ENCODE measurements around the gene CALML6.
"Not testable (repeated sequence)": the region's sequence is repeated elsewhere in the genome, so short reads cannot be mapped to it uniquely, and the experiment has no call there.

Gene CALML6

GRCh38 chr1:1926886-1927660 is 12.0 kb downstream of the CALML6 start:
- DNase-seq = no peak

DNA sequence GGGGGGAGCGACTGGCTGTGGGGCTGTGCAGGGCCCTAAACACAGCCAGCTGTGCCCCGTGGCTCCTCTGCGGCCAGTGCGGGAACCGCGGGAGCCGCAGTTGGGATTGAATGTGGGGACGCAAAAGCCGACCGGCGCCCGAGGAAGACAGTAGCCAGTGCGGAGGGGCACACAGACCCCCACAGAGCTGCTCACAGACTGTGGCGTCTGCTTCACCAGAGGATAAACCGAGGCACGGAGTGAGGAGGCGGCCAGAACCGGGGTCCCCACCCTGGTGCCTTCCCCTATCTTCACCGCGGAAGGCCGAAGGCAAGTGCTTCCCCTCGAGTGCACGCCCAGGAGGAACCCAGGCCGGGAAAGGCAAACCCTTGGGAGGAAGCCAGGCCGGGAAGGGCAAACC is 12.7 kb downstream of the CALML6 start:
- DNase-seq = no peak

DNA sequence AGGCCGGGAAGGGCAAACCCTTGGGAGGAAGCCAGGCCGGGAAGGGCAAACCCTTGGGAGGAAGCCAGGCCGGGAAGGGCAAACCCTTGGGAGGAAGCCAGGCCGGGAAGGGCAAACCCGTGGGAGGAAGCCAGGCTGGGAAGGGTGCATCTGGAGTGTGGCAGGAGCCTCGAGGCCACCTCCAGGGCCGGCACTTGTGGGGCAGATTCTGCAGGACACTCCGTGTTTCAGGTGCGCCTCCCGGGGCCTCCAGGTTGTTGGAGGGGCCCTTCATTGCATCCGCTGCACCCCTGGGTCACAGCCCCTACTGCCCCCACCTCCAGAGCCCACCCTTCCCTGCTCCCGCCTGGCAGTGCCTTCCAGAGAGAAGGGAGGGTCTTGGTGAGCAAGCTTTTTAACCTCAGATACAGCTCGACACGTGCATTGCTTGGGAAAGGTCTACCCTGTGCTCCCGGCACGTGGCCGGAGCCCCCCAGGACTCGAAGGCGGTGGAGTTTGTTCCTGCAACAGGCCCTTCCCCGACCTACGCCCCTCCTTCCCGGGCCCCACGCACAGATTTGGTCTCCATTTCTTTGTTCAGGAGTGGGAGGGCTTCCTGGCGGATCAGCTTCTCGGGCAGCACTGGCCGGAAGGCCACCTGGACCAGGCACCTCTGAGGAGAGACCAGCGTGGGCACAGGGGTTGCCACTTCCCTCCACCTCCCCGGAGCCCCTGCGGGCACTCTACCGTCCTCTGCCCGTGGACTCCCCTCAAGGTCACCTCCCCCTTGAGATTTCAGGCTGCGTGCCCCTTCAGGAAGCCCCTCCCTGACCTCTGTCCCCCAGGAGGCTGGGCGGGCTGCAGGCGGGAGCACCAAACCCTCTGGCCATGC is 13.4 kb downstream of the CALML6 start:
- no peak for DNase-seq

DNA sequence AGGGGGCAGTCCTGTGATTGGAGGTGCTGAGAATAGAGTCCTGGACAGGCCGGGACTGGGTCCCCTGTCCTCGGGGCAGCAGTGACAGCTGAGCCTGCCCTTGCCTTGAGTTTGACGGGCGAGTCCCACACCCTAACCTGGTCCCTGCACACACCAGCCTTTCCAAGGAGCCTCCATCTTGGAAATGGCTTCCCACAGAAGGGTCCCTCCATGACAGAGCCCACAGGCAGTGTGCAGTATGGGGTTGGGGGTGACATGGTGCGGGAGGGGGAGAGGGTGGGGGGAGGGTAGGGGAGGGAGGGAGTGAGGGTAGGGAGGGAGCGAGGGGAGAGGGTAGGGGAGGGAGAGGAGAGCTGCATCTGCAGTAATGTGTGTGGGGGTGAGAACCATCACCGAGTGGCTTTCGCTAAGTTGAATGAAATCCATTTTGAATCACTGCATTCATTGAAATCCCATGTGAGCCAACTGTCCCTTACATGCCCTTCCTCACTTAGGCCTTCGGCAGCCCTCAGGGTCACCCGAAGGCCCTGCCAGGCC is 14.1 kb downstream of the CALML6 start:
- no peak for DNase-seq

GRCh38 chr1:1929639-1930545 is 14.8 kb downstream of the CALML6 start:
- DNase-seq = no peak

GRCh38 chr1:1934848-1935247 is 19.8 kb downstream of the CALML6 start:
- not testable (repeated sequence) for DNase-seq

DNA sequence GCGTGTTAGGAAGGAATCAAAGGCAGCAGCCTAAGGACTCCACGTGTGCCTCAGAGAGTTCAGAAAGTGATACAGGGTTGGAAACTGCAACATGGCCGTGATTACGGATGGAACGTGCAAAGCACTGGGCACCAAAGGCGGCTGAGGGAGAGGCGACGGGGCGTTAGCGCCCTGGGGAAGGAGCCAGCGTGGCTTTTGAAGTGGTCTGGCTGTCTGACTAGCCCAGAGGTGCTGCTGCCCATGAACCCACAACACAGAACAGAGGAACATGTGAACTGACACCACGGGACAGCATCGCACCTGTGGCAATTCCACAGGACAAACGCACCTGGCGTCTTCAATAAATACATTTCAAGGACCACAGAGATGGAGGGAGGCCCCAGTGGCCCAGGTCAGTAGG is 22.0 kb downstream of the CALML6 start:
- DNase-seq = no peak

- DNase-seq = no peak
These were observed 22.7 kb downstream of the CALML6 start for GRCh38 chr1:1937549-1938275.

DNA sequence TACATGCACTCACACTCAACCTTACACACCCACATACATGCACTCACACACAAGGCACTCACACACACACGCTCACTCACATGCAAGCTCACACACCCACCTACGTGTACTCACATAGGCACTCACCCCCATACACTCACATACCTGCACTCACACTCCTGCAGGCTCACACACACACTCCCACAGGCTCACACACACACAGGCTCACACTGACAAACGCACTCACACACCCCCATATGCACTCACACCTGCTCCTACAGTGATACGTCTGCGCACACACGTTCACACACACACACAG is 23.2 kb downstream of the CALML6 start:
- DNase-seq = no peak

DNA sequence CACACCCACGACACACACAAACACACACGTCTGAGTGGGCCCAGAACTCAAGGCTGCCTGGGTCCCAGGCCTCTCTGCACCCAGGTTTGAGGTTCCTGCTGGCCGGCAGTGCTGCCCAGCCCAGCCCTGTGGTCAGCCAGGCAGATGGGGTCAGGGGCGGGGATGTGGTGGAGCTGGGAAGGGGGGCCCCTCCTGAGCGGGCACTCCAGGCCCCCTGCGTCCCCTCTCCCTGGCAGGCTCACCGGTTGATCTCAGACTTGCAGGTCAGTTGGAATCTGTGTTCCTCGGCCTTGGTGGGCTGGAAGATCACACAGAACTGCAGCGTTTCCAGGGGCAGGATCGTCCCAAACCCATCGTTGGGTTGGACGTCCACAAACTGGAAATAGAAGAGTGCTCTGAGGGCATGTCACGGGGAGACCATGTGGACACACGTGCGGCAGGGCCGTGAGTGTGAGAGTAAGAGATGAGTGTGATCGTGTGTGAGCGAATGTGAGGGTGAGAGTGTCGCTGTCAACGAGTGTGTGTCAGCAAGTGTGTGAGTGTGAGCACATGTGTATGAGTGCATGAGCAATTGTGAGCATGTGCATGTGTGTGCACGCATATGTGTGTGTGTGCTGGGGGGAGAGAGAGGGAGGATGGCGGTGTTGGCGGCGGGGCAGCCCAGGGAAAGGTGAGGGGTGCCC is 23.7 kb downstream of the CALML6 start:
- DNase-seq = no peak

DNA sequence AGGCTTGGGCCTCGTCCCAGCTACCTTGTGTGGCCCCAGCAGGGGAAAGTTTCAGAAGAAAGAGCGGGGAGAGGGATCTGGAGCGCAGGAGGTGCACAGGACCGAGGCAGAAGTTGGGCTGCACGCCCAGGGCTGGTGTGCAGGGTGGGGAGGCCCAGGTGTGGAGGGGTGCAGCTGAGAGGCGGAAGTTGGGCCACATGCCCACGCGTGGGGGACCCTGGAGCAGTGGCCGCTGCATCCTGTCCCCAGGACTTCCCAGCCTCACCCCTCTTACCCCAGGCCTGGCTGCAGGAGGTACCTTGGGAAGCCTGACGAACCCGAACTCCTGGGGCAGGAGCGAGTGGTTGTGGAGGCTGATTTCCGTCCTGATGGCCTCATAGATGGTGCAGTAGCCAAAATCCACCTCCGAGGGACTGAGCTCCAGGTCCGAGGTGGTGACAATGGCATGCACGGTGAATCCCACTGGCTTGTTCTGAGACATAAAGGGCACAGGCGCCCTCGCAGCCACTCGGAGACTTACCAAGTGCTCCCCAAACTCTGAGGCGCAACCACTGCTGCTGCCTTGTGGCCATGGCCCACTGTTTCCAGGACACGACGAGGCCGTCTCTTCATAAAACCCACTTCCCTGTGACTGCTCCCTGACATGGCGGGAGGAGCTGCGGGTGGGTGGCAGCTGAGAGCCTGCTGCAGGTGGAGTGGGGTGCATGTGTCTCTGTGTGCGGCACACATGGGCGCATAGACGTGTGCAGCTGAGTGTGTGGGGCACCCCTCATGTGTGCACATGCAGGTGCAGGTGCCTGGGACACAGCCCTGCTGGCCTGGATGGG is 24.4 kb downstream of the CALML6 start:
- no peak for DNase-seq

DNA sequence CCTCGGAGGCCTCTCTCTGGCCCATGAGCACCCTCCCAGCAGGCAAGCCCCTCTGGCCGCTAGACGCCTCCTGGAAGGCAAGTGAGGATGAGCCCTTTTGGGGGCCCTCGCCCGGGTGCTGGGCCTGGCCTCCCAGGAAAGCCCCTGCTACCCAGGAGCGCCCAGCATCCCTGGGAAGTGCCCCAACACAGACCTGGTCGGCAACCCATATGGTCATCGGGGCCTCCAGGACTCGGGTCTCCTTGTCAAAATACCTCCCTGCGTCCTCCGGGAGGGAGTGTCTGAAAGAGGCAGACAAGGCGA is 25.0 kb downstream of the CALML6 start:
- no peak for DNase-seq

DNA sequence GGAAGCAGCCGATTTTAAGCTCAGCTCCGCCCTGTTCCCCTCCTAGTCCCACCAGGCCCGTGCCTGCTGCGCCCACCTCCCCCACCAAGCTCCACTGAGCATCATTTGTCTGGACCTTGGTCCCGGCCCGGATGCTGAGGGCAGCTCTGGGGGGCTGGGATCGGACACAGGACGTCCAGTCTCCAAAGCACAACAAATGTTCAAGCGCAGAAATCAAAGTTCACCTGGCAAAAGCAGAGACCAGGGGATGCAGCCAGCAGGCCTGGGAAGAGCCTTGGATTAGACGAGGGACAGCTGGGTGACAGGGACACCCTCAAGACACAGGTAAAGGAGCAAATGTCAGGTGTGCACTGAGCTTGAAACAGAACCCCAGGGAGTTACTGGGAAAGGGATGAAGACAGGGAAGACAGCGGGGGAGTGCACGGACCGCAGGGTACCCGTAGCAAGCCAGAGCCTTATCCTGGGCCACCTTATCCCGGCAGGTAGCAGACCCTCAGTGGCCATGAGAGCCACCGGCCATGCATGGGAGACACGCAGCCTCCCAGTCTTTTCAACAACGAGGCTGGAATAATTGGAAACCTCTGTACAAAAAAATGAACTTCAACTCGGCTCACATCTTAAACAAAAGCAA is 26.3 kb downstream of the CALML6 start:
- no peak for DNase-seq

- no peak for DNase-seq
These were observed 27.1 kb downstream of the CALML6 start for GRCh38 chr1:1941868-1942752.

- no peak for DNase-seq
These were observed 27.9 kb downstream of the CALML6 start for GRCh38 chr1:1942753-1943656.

DNA sequence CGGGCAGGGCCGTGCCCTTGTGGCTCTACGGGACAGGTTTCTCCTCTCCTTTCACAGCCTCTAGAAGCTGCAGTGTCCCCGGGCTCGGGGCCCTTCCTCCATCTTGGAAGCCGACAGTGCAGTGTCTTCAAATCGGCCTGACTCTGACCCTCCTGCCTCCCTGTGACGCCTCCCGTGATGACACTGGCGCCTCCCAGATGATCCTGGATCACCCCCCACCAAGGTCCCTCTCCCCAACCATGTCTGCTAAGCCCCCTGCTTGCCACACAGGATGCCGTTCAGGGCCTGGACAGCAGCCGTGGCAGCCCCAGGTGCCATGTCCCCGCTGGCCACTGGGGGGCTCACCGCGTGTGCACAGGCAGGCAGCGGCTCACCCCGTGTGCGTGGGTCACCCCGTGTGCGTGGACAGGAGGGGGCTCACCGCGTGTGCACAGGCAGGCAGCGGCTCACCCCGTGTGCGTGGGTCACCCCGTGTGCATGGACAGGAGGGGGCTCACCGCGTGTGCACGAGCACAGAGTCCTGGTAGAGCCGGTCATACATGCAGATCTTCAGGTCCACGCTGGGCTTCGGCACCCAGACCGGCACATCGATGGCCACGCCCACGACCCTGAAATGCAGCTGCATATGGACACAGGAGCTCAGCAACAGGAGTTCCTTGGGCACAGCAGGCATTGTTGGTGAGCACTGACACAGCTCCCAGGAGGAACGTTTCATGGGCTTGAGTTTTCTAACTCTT is 28.9 kb downstream of the CALML6 start:
- no peak for DNase-seq

DNA sequence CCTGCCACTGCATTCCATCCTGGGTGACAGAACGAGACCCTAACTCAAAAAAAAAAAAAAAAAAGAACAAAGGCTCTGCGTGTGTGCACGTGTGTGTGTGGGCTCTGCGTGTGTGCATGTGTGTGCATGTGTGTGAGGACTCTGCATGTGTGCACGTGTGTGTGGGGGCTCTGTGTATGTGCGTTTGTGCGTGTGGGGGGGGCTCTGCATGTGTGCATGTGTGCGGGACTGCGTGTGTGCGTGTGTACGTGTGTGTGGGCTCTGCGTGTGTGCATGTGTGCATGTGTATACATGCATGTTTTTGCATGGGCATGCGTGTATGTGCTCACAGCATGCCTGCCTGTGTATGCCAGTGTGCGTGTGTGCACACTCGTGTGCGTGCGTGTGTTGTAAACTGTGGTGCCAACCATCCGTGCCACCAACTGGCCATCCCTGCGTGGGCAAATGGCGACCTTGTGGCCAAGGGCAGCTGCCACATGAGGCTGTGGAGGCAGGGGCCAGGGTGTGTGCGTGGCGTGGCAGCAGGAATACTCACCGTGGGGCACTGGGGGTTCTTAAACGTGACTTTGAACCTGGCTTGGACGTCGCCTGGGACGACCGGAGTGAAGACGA is 30.8 kb downstream of the CALML6 start:
- no peak for DNase-seq

Measured in NCI-H524 treated with DMSO at 0.1 percent for 48 hours (cell line).